GM13976 (cell line): ENCODE measurements around the gene PHOX2A.

ENCODE experiments used
- DNase-seq: peaks from one replicate; pipeline ENCODE4 v3.0.0; 2012; ENCODE audit warnings: low spot score
- in situ Hi-C: fragments of 300-500 bp; cut with MboI; formaldehyde crosslinking; loops from one replicate; pipeline ENCODE4 v1.12.0; 2022; ENCODE audit warnings: low sequenced_read_pairs, mixed read lengths, inconsistent platforms; ENCODE audit not compliant: unreplicated experiment
- TF ChIP-seq, protein P1 (sequence below): IDR thresholded peaks from 2 replicates; pipeline ENCODE4 v1.5.1; 2012; ENCODE audit warnings: borderline replicate concordance, mild to moderate bottlenecking; ENCODE audit not compliant: insufficient read depth; ENCODE audit errors: extremely low read depth, missing control alignments, control extremely low read depth

PHOX2A gene

DNA sequence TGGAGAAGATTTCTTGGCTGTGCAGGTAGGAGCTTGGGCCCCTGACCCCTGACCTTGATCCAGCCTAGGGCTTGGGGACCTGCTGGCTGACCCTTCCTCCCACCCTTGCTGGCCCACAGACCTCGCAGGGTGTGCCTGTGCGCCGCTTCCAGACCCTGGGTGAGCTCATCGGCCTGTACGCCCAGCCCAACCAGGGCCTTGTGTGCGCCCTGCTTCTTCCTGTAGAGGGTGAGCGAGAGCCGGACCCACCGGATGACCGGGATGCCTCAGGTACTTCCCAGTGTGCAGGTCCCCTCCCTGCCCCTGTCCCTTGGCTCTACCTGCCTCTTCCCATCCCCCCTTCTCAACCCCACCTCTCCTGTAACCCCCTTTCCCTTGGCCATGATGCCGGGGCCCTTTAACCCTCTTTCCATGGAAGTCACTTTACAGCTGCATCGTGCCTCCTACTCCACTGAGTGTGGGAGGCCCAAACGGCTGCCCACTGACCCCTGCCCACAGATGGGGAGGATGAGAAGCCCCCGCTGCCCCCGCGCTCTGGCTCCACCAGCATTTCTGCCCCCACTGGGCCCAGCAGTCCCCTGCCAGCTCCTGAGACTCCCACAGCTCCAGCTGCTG, 15.6 kb downstream of the PHOX2A start:
- DNase-seq = no peak
- TF ChIP-seq, protein P1, sequence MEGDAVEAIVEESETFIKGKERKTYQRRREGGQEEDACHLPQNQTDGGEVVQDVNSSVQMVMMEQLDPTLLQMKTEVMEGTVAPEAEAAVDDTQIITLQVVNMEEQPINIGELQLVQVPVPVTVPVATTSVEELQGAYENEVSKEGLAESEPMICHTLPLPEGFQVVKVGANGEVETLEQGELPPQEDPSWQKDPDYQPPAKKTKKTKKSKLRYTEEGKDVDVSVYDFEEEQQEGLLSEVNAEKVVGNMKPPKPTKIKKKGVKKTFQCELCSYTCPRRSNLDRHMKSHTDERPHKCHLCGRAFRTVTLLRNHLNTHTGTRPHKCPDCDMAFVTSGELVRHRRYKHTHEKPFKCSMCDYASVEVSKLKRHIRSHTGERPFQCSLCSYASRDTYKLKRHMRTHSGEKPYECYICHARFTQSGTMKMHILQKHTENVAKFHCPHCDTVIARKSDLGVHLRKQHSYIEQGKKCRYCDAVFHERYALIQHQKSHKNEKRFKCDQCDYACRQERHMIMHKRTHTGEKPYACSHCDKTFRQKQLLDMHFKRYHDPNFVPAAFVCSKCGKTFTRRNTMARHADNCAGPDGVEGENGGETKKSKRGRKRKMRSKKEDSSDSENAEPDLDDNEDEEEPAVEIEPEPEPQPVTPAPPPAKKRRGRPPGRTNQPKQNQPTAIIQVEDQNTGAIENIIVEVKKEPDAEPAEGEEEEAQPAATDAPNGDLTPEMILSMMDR = no peak
- in situ Hi-C loops = no loop called here

DNA sequence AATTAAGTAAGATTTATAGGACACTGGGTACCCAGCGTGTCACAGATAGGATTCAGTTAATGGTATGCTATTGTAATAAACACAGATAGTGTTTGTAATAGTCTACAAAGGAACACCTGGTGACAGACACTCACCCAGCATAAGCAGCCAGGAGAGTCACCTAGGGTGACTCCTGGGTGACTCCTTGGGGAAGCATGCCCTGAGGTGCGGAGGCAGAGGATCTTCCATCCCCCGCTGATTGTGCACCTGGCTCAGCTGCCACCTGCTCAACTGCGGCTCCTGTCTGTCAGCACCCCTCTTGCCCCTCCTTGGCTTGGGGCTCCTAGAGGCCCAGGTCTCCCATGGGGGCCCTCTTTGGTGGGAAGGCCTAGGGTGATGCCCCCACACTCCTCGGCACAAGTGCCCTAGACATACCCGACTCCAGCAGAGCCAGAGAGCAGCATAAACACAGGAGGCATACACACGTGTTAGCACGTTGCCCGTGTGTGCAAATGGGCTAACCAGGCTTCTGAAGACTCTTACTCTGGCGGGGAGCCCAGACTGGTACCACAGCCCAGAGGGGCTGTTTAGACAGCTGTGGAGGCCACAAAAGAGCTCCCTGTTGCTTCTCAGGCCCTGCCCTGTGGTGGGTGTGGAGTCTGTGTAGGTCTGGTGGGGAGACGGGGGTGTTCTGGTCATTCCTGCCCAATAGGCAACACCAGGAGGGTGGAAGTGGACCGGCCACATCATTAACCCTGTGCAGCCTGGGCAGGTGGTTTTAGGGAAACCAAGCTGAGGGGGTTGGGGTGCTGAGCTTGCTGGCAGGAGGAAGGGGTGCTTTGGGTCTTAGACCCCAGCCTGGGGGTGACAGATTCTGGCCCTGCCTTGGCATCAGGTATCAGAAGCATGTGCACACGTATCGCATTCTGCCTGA, 16.4 kb downstream of the PHOX2A start:
- in situ Hi-C loops = no loop called here
- TF ChIP-seq, protein P1 = no peak
- no peak for DNase-seq

DNA sequence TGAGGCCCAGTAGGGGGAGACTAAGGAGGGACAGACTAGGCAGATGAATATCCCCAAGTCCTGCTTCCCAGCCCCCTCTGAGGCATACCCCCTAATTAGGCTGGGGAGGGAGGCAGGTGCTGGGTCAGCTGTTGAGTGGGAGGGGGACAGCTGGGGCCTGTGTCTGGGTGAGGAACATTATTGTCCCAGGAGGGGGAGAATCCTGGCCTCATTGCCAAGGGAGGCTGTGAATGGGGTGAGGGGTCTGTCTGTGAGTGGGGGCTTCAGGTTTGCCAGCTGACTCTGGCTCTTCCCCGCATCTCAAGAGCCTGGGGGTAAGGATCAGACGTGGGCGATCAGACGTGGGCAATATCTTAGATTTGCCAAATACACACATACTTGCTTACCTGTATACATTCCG, 17.3 kb downstream of the PHOX2A start:
- TF ChIP-seq, protein P1 = no peak
- in situ Hi-C loops = no loop called here
- DNase-seq = no peak

DNA sequence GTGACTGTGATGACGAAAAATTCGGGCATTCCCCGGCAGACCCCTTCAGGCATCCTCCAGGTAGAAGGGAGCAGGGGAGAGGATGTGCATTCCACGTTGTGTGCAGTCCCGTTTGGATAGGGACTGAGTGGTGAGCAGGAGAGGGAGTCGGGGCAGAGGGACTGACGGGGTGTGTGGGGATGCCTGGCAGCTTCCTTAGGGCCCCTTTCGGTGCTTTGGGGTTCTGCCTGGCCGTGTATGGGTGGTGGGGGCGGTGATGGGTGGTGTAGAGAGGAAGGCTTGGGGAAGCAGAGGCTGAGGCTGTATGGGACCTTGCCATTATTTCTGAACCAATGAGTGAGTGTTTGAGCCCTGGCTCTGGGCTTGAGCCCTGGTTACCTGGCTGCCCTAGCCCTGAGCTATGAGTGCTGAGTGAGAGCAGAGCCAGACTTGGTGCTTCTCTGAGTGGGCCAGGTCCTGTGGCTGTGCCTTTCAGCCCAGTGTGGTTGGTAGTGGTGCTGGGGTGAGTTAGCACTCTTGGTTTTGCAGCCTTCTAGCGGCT, 18.5 kb downstream of the PHOX2A start:
- peak; percentile 30 for DNase-seq
- in situ Hi-C loops = no loop called here
- TF ChIP-seq, protein P1 = no peak

DNA sequence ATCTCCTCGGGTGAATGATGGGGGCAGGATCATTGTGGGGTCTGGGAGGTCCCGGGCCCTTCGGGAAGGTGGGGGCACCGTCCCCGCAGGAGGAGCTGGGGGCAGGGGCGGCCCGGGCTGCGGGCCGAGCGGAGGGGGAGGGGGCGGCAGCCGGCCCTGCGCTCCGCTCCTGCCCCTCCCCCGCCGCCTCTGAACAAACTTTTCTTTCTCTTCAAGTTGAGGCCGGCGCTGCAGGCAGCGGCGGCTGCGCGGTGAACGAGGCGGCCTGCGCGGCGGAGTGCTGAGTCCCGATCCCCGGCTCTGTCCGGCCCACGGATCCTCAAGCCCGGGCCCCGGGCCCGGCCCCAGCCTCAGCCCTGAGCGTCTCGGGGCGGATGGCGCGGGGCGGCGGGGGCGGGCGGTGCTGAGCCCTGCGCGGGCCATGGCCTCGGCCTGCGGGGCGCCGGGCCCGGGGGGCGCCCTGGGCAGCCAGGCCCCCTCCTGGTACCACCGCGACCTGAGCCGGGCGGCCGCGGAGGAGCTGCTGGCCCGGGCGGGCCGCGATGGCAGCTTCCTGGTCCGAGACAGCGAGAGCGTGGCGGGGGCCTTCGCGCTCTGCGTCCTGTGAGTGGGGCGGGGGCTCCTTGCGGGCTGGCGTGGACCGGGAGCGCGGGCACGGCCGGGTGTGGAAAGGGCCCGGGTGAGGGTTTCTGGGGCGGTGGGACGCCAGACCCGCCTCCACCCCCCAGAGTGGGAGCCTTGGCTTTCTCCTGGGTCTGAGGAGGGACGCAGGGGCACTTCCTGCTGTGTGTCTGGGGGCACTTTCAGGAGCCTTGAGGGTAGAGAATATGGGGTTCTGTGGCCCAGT, 19.2 kb downstream of the PHOX2A start, which contains the start of gene INPPL1:
Gene INPPL1 (plus strand): TSS at position 204 of the 847 bp plus-strand sequence. CDS start 218 bp downstream, at position 422.
- peak; percentile 48 for DNase-seq
- in situ Hi-C loops = no loop called here
- TF ChIP-seq, protein P1 = no peak

DNA sequence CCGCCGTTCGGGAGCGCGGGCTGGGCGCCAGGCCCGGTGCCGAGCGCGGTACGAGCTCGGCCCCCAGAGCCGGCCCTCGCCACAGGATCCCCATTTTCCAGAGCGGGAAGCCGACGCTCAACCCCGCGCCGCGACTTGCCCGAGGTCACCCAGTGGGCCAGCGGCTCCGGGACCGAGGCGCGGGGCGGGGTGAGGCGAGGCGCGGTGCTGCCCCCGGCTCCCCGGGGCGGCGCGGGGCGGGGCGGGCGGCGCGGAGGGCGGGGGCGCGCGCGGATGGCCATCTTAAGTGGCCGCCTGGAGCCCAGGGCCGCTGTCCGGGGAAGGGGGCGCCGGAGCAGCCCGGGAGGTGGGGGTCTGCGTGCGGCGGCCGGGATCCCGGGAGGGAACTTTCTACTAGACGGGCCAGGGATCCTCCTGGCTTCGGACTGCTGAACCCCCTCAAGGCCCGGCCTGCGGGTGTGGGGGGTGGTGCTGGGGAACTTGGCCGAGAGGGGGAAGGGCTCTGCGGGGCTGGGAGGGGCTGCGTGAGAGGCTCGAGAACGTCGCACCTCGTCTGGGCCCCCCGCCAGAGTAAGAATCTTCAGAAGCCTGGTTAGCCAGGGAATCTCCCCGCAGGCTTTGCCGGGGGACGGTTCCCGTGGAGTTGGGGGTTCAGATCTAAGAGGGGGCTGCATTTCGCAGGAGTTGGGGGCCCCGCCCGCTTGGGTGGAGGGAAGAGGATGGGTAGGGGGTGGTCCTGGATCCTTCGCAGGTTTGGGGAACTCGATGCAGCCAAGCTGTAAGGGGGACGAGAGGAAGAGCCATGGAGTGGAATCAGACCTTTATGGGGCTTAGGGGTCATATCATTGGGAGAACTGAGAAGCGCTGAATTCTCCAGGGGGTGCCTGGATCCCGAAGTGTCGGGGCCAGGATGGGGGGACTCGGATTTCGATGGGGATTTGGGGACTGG, 20.1 kb downstream of the PHOX2A start:
- TF ChIP-seq, protein P1 = no peak
- in situ Hi-C loops = no loop called here
- peak; percentile 78 for DNase-seq
